Measurements from ENCODE around the gene FCAR. TPM values are rescaled to one million over a fixed set of nuclear protein-coding genes. Genes with fewer than 3 reads are reported as not detected.

FCAR gene
- total and polyA plus RNA-seq, 10 donors = 0.59 to 86.3 (median 18.6) TPM

GRCh38 chr19:54871696-54872095 lies 2.3 kb upstream of the FCAR start:
- DNase-seq = no peak
- Histone ChIP-seq H3K4me3 (peak overlapping the region in 1 of 8 donors; percentile 27), H3K27ac (peak overlapping the region in 6 of 8 donors; percentile 12 to 89 (median 44)), H3K4me1 (peaks cover 0 to 11% (median 0%) of the 10 kb centered on the region in 6 donors), H3K27me3 (replicated peaks in 1 of 7) (peaks cover 0 to 19% (median 0%) of the 10 kb centered on the region in 7 donors), H3K9me3 (no peaks in the 10 kb centered on the region), H3K36me3 (no peaks in the 10 kb centered on the region)
- TF ChIP-seq POLR2A (IDR thresholded peaks at IDR 0.05) (no peak), POLR2AphosphoS5 (IDR thresholded peaks at IDR 0.05) (no peak), CTCF (IDR thresholded peaks at IDR 0.05 in 8 of 11, conservative IDR thresholded peaks at IDR 0.05 in 3 of 11) (no peak)
- 29 to 63% (median 46%) methylated on average over 3 of the region's 3 CpGs for WGBS, 5 donors
- intact Hi-C loops (cut with DNase I; ENCODE audit: low total_unique reads) = no loop called here

GRCh38 chr19:54875506-54875905 lies 1.5 kb downstream of the FCAR start:
- H3K9me3 ChIP-seq = no peaks in the 10 kb centered on the region
- peaks cover 0 to under 1% (median 0%) of the 10 kb centered on the region in 6 donors for H3K36me3 ChIP-seq
- intact Hi-C loops (cut with DNase I; ENCODE audit: low total_unique reads) = no loop called here
- no peak for DNase-seq
- TF ChIP-seq POLR2A (IDR thresholded peaks at IDR 0.05) = no peak
- TF ChIP-seq POLR2AphosphoS5 (IDR thresholded peaks at IDR 0.05) = peak in 1 of 3 donors; percentile 33
- WGBS, 5 donors = 21 to 40% (median 29%) methylated on average over 2 of the region's 2 CpGs
- H3K4me3 ChIP-seq = peak overlapping the region in 4 of 8 donors; percentile 11 to 56 (median 30)
- H3K27me3 ChIP-seq (replicated peaks in 1 of 7) = peaks cover 0 to 26% (median 0%) of the 10 kb centered on the region in 7 donors
- peaks cover 0 to 25% (median 0%) of the 10 kb centered on the region in 6 donors for H3K4me1 ChIP-seq
- H3K27ac ChIP-seq = peak overlapping the region in 7 of 8 donors; percentile 4 to 89 (median 79)

- Histone ChIP-seq H3K4me3 (peak overlapping the region in 2 of 8 donors; percentile 32 to 56), H3K27ac (peak overlapping the region in 7 of 8 donors; percentile 15 to 89 (median 79))
- intact Hi-C loops (cut with DNase I; ENCODE audit: low total_unique reads) = no loop called here
Observed at GRCh38 chr19:54877471-54877870, 3.4 kb downstream of the FCAR start.

GRCh38 chr19:54881884-54882283 lies 7.8 kb downstream of the FCAR start:
- Histone ChIP-seq H3K9me3 (no peaks in the 10 kb centered on the region), H3K27me3 (replicated peaks in 1 of 7) (peaks cover 0 to 51% (median 0%) of the 10 kb centered on the region in 7 donors), H3K4me3 (no peak overlapping the region), H3K27ac (peak overlapping the region in 1 of 8 donors; percentile 68), H3K36me3 (peaks cover 0 to 56% (median 0%) of the 10 kb centered on the region in 6 donors), H3K4me1 (peaks cover 0 to 49% (median 8%) of the 10 kb centered on the region in 6 donors)
- WGBS, 5 donors = 64 to 77% (median 71%) methylated on average over 6 of the region's 6 CpGs
- intact Hi-C loops (cut with DNase I; ENCODE audit: low total_unique reads) = no loop called here
- TF ChIP-seq POLR2A (IDR thresholded peaks at IDR 0.05) (no peak), POLR2AphosphoS5 (IDR thresholded peaks at IDR 0.05) (no peak), CTCF (IDR thresholded peaks at IDR 0.05 in 8 of 11, conservative IDR thresholded peaks at IDR 0.05 in 3 of 11) (no peak)
- peak; percentile 75 for DNase-seq

More at GRCh38 chr19:54877471-54877870, 3.4 kb downstream of the FCAR start:
- H3K9me3 ChIP-seq = no peaks in the 10 kb centered on the region
- peaks cover 0 to 35% (median 0%) of the 10 kb centered on the region in 7 donors for H3K27me3 ChIP-seq (replicated peaks in 1 of 7)
- no peak for DNase-seq
- H3K4me1 ChIP-seq = peaks cover 0 to 45% (median 2%) of the 10 kb centered on the region in 6 donors
- TF ChIP-seq POLR2A (IDR thresholded peaks at IDR 0.05) (no peak), CTCF (IDR thresholded peaks at IDR 0.05 in 8 of 11, conservative IDR thresholded peaks at IDR 0.05 in 3 of 11) (no peak), POLR2AphosphoS5 (IDR thresholded peaks at IDR 0.05) (no peak)
- WGBS, 5 donors = 31 to 46% (median 41%) methylated on average over 3 of the region's 3 CpGs
- peaks cover 0 to 14% (median 0%) of the 10 kb centered on the region in 6 donors for H3K36me3 ChIP-seq
